Mucosa of descending colon (tissue), 3 donors: Measurements from ENCODE around the gene KCND2. TPM values are rescaled to one million over a fixed set of nuclear protein-coding genes. Genes with fewer than 3 reads are reported as not detected.

Experiments
- ATAC-seq: fragments of 200-7000 bp; cut with Tn5 transposase; one replicate; pipeline ENCODE4 v1.9.1; 2020; ENCODE audit warnings: mild to moderate bottlenecking, moderate library complexity
- DNase-seq, 3 donors: peaks; one replicate each; pipeline ENCODE4 v3.0.0-alpha.2; 2020
- H3K36me3 ChIP-seq: fragments of 200-600 bp; one replicate; pipeline ENCODE4 v1.8.0; 2021; ENCODE audit warnings: low read depth, mild to moderate bottlenecking
- H3K4me1 ChIP-seq: fragments of 200-600 bp; one replicate; pipeline ENCODE4 v1.8.0; 2021; ENCODE audit warnings: low read depth, mild to moderate bottlenecking
- H3K4me3 ChIP-seq: fragments of 200-600 bp; one replicate; pipeline ENCODE4 v1.8.0; 2021; ENCODE audit warnings: mild to moderate bottlenecking
- H3K9me3 ChIP-seq: fragments of 200-600 bp; one replicate; pipeline ENCODE4 v1.8.0; 2021; ENCODE audit warnings: mild to moderate bottlenecking
- CTCF ChIP-seq: fragments of 200-600 bp; IDR thresholded peaks from one replicate; pipeline ENCODE4 v1.8.0; 2022; ENCODE audit warnings: antibody characterized with exemption, mild to moderate bottlenecking
- intact Hi-C, 2 donors: fragments of 100-400 bp; cut with DNase I in 1 of 2; cut with micrococcal nuclease in 1 of 2; formaldehyde crosslinking; loops; one replicate each; pipeline versions ENCODE4 v1.11.0 to v1.11.1; 2022; cut with DNase I, micrococcal nuclease
- total RNA-seq, 3 donors: library from RNA; stranded (reverse); fragmentation: NEBNext Ultra II Directional in 2 of 3; extraction: Animal tissue kit (Norgen Biotek cat#: 25700) in 2 of 3; gene quantifications; one replicate each; pipeline versions ENCODE4 v1.2.1 to v1.2.4, GENCODE V29; 2021 to 2023
- donor health status: DM: no; HTN: no; CAD: no; lungs with moderate emphysema.
- donor health status: DM: no; HTN: no; CAD: no.
- donor health status: DM: no; HTN: yes; CAD: no.

KCND2 gene
- total RNA-seq, 3 donors from 2014 or later: 0.09 to 0.98 (median 0.41) TPM

- DNase-seq: no peak
- TF ChIP-seq CTCF: no peak
- no peak for ATAC-seq
- no peaks in the 10 kb centered on the region for H3K36me3 ChIP-seq
- no peaks in the 10 kb centered on the region for H3K4me1 ChIP-seq
- H3K9me3 ChIP-seq: no peaks in the 10 kb centered on the region
- intact Hi-C loops: no loop called here
- H3K4me3 ChIP-seq: no peak overlapping the region
Measured at GRCh38 chr7:120241973-120242372, 31.0 kb upstream of the KCND2 start.

- TF ChIP-seq CTCF: no peak
- Histone ChIP-seq H3K36me3 (no peaks in the 10 kb centered on the region), H3K4me1 (no peaks in the 10 kb centered on the region), H3K9me3 (no peaks in the 10 kb centered on the region), H3K4me3 (no peak overlapping the region)
- DNase-seq (no peak), ATAC-seq (no peak)
- intact Hi-C loops: no loop called here
Measured at GRCh38 chr7:120254845-120255244, 18.1 kb upstream of the KCND2 start.

- H3K9me3 ChIP-seq: no peaks in the 10 kb centered on the region
- H3K4me1 ChIP-seq: no peaks in the 10 kb centered on the region
- H3K4me3 ChIP-seq: no peak overlapping the region
- no peak for DNase-seq
- intact Hi-C loops: no loop called here
- no peaks in the 10 kb centered on the region for H3K36me3 ChIP-seq
- ATAC-seq: no peak
- TF ChIP-seq CTCF: no peak
Measured at GRCh38 chr7:120256344-120257070, 16.5 kb upstream of the KCND2 start.

GRCh38 chr7:120259386-120259785 lies 13.6 kb upstream of the KCND2 start:
- Histone ChIP-seq H3K4me1 (no peaks in the 10 kb centered on the region), H3K36me3 (no peaks in the 10 kb centered on the region), H3K9me3 (no peaks in the 10 kb centered on the region), H3K4me3 (no peak overlapping the region)
- intact Hi-C loops: no loop called here
- TF ChIP-seq CTCF: no peak
- ATAC-seq: no peak
- DNase-seq: no peak

- DNase-seq (no peak), ATAC-seq (no peak)
- H3K4me3 ChIP-seq: no peak overlapping the region
- no peaks in the 10 kb centered on the region for H3K36me3 ChIP-seq
- TF ChIP-seq CTCF: no peak
- intact Hi-C loops: no loop called here
- no peaks in the 10 kb centered on the region for H3K9me3 ChIP-seq
- H3K4me1 ChIP-seq: no peaks in the 10 kb centered on the region
Measured at GRCh38 chr7:120260111-120260510, 12.9 kb upstream of the KCND2 start.
